Subcutaneous adipose tissue (tissue), 4 donors: Measurements from ENCODE around the gene FAM193A. TPM values are rescaled to one million over a fixed set of nuclear protein-coding genes. Genes with fewer than 3 reads are reported as not detected.

Experiments used
- CTCF ChIP-seq: fragments of 450-650 bp; IDR thresholded peaks from one replicate; pipeline ENCODE4 v1.5.1; 2016; ENCODE audit warnings: low read depth, mild to moderate bottlenecking, control low read depth, antibody characterized with exemption, moderate library complexity
- total RNA-seq, 4 donors: library from RNA; depleted of rRNA; stranded (reverse); fragments of >200 nt; gene quantifications; one replicate each; pipeline ENCODE4 v1.1.0, GENCODE V29; 2016

The FAM193A gene
- total RNA-seq, 4 donors from 2014 or later: 16.5 to 39.2 (median 24.0) TPM

- TF ChIP-seq CTCF: no peak
Observed at GRCh38 chr4:2667428-2667827, 131.0 kb downstream of the FAM193A start.

- no peak for TF ChIP-seq CTCF
Observed at GRCh38 chr4:2671267-2671895, 134.9 kb downstream of the FAM193A start.

GRCh38 chr4:2672082-2672481 lies 135.6 kb downstream of the FAM193A start:
- no peak for TF ChIP-seq CTCF

- TF ChIP-seq CTCF: no peak
Observed at GRCh38 chr4:2672700-2673099, 136.3 kb downstream of the FAM193A start.

- no peak for TF ChIP-seq CTCF
Observed at GRCh38 chr4:2673157-2673556, 136.7 kb downstream of the FAM193A start.

- TF ChIP-seq CTCF: no peak
Observed at GRCh38 chr4:2684486-2684885, 148.0 kb downstream of the FAM193A start.

- no peak for TF ChIP-seq CTCF
Observed at GRCh38 chr4:2685541-2685940, 149.1 kb downstream of the FAM193A start.
